NCI-H526 (cell line): ENCODE data around the gene NCAM1.
A peak's percentile ranks its signal among the peaks of the same experiment; 100 is the strongest.

Source experiments
- DNase-seq, 2 experiments: peaks; one replicate each; lab custom pipeline; 2025; lab: John Stamatoyannopoulos, UW

Gene NCAM1

DNA sequence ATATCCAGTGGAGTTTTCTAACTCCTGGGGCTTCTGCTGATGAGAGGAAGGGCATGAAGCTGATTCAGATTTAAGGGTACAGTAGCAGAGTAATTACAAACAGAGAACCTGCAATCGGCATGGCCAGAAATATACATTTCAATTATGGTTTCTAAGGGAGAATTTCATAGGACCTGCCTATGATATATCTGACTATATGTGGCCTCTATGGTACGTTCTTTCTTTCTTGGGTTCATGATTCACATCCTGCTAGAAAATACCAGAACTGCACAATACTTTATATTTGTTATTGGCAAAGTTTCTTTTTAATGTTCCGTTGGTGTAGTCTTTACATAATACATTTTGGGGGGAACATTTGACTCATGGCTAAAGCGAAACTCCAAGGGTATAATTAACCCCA lies 290.1 kb downstream of the NCAM1 start:
- DNase-seq = no peak

GRCh38 chr11:113253406-113253805 lies 292.2 kb downstream of the NCAM1 start:
- no peak for DNase-seq

DNA sequence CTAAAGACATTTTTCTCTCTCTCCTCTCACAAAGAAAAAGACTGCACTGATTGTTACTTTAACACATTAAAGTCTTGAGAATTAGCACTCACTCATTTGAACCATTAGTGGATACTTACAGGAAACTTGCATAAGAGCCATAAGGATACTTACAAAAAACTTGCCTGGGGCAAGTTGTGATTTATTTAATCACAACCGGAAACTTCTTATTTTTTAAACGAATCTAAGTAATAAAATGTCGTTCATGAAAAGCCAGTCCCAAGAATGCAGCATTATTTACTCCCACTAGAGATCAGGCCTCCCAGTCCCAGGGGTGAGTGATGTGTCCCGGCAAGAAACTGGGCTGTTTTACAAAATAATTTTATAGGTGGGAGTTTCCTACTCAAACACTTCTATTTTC lies 293.9 kb downstream of the NCAM1 start:
- no peak for DNase-seq

- no peak for DNase-seq
These were observed 294.5 kb downstream of the NCAM1 start for GRCh38 chr11:113255741-113256140.

GRCh38 chr11:113256431-113257202 lies 295.4 kb downstream of the NCAM1 start:
- DNase-seq = no peak

GRCh38 chr11:113260096-113260425 lies 298.8 kb downstream of the NCAM1 start:
- DNase-seq = no peak

- no peak for DNase-seq
These were observed 299.3 kb downstream of the NCAM1 start for GRCh38 chr11:113260541-113260940.

DNA sequence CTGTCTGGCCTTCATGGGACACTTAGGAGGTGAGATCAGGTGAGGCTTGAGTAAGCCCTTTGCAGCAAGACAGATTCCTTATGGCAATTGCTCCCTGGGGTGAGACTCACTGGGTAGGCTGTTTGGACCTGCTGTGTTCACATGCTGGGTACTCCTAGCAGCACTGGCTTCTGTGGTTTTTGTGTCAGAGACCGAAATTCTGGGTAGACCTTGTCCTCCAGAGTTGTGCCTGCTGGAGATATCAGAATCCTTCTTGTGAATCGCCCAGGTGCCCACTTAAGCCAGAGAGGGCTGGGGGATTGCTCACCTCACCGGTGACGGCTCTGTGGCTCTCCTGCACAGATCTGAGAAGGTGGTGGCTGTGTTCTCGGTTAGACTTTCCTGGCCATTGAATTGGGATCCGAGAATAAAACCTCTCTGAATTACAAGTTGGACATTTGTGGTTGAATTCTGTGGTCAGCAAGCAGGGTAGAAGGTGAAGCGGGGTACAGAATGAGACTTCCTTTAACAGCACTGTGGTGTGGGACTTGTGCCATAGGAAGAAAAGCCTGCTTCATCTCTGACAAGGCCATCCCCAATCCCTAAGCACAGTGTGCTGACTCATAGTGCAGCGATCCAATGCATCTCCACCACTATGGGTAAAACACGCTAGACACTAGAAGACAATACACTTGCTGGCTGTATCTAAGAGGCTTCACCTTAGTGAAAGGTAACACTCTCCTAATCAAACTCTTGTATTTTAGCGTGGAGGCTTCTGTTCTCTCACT lies 300.7 kb downstream of the NCAM1 start:
- DNase-seq = no peak

DNA sequence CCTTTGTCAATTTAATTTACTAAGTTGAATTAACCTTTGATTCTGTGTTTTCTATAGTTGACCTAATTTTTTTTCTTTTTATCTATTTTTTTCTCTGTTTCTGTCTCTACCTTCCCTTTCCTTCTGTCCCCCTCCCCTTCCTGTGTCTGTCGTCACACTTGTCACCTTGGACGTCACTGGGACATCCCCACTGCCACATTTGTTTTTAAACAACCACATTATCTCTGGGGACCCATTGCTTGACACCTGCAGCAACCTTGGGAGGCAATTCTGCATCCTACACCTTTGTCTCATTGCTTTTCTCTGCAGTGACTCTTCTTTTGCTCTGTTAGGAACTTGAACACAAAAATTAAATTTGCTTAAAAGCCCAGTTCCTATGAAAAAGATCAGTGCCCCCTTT lies 301.4 kb downstream of the NCAM1 start:
- DNase-seq = no peak

GRCh38 chr11:113263458-113264259 lies 302.4 kb downstream of the NCAM1 start:
- DNase-seq = no peak

- DNase-seq = no peak
These were observed 304.1 kb downstream of the NCAM1 start for GRCh38 chr11:113265362-113265761.

- peak; percentile 79 to 93 for DNase-seq
These were observed 306.3 kb downstream of the NCAM1 start for GRCh38 chr11:113267493-113267892.

DNA sequence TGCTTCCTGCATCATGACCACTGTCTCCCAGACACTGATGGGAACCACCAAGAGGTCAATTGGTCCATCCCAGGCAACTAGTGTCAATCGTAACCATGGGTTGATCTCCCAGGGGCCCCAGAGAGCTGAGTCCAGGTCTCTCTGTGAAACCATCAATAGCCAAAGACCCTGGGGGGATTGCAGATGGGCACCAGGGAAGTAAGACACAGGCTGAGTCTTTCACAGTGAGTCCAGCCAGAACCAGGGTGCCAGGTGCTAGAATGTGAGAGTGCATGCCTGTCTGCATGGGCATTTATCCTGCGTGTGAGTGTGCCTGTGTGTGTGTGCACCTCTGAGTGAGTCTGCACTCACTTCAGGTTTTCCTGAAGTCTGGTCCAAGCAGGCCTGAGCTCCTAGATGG lies 307.9 kb downstream of the NCAM1 start:
- DNase-seq = no peak

DNA sequence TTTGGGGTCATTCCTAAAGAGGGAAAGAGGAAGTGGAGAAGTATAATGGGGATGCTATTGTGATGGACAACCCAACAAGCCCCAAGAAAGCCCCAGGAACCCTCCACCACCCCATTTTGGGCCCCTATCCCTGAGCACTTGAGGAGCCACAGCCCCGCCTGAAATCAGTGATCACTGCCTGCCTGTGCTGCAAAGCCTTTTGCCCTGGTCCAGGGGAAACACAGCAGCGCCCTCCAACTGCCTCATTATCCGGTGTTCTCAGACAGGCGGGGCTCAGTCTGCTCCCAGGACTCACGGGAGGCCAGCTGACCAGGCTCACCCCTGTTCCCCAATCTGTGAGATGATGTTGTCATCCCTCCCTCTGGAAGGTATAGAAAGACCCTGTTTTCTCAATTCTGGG lies 308.4 kb downstream of the NCAM1 start:
- DNase-seq = no peak

- DNase-seq = no peak
These were observed 308.9 kb downstream of the NCAM1 start for GRCh38 chr11:113270080-113270479.

GRCh38 chr11:113271551-113272245 lies 310.5 kb downstream of the NCAM1 start:
- no peak for DNase-seq

GRCh38 chr11:113272281-113272680 lies 311.1 kb downstream of the NCAM1 start:
- no peak for DNase-seq

GRCh38 chr11:113272927-113273615 lies 311.9 kb downstream of the NCAM1 start:
- no peak for DNase-seq

GRCh38 chr11:113273720-113274119 lies 312.5 kb downstream of the NCAM1 start:
- no peak for DNase-seq

GRCh38 chr11:113274713-113275582 lies 313.7 kb downstream of the NCAM1 start:
- DNase-seq = peak; percentile 34 to 79

GRCh38 chr11:113275602-113276001 lies 314.4 kb downstream of the NCAM1 start:
- DNase-seq = no peak
